ENCODE results near the gene MAPK1.

Gene MAPK1

GRCh38 chr22:21832291-21833290 lies 34.9 kb downstream of the MAPK1 start:
- H3K4me3 ChIP-seq (ENCODE audit: low read length): no peak overlapping the region
- peaks cover 16% of the 10 kb centered on the region for H3K4me1 ChIP-seq (ENCODE audit: low read length)
- H3K4me2 ChIP-seq (ENCODE audit: low read length): no peak overlapping the region
- TF ChIP-seq CTCF (IDR thresholded peaks at IDR 0.05; ENCODE audit: low read depth, low read length): no peak
- no peak for TF ChIP-seq EZH2phosphoT487 (IDR thresholded peaks at IDR 0.05; ENCODE audit: low read depth)
- H3K9ac ChIP-seq (ENCODE audit: low read length): no peak overlapping the region
- no peaks in the 10 kb centered on the region for H3K27me3 ChIP-seq (ENCODE audit: low read depth, low read length)
- peaks cover 8% of the 10 kb centered on the region for H3K36me3 ChIP-seq (replicated peaks; ENCODE audit: low read depth, low read length)
- peaks cover 97% of the 10 kb centered on the region for H3K79me2 ChIP-seq (ENCODE audit: low read length)
- no peak overlapping the region for H2AFZ ChIP-seq (ENCODE audit: low read depth, low read length)
- no peaks in the 10 kb centered on the region for H3K9me3 ChIP-seq (ENCODE audit: insufficient read depth, low read length)
- no peak overlapping the region for H3K27ac ChIP-seq (ENCODE audit: low read length)
- peaks cover 88% of the 10 kb centered on the region for H4K20me1 ChIP-seq (ENCODE audit: insufficient read depth, low read length)

GRCh38 chr22:21829523-21829922 lies 37.9 kb downstream of the MAPK1 start:
- Histone ChIP-seq H3K79me2 (ENCODE audit: low read length) (peaks cover 98% of the 10 kb centered on the region), H3K9me3 (ENCODE audit: insufficient read depth, low read length) (no peaks in the 10 kb centered on the region), H4K20me1 (ENCODE audit: insufficient read depth, low read length) (peaks cover 89% of the 10 kb centered on the region), H3K4me2 (ENCODE audit: low read length) (no peak overlapping the region), H3K9ac (ENCODE audit: low read length) (no peak overlapping the region), H3K4me3 (ENCODE audit: low read length) (no peak overlapping the region), H3K27me3 (ENCODE audit: low read depth, low read length) (no peaks in the 10 kb centered on the region), H2AFZ (ENCODE audit: low read depth, low read length) (no peak overlapping the region), H3K36me3 (replicated peaks; ENCODE audit: low read depth, low read length) (peaks cover 8% of the 10 kb centered on the region), H3K4me1 (ENCODE audit: low read length) (peaks cover 2% of the 10 kb centered on the region), H3K27ac (ENCODE audit: low read length) (no peak overlapping the region)
- TF ChIP-seq CTCF (IDR thresholded peaks at IDR 0.05; ENCODE audit: low read depth, low read length) (no peak), EZH2phosphoT487 (IDR thresholded peaks at IDR 0.05; ENCODE audit: low read depth) (no peak)

GRCh38 chr22:21828268-21828638 lies 39.2 kb downstream of the MAPK1 start:
- Histone ChIP-seq H3K4me3 (ENCODE audit: low read length) (no peak overlapping the region), H3K4me1 (ENCODE audit: low read length) (no peaks in the 10 kb centered on the region), H3K9me3 (ENCODE audit: insufficient read depth, low read length) (no peaks in the 10 kb centered on the region), H3K27ac (ENCODE audit: low read length) (no peak overlapping the region), H3K79me2 (ENCODE audit: low read length) (peaks cover 99% of the 10 kb centered on the region), H3K36me3 (replicated peaks; ENCODE audit: low read depth, low read length) (peaks cover 8% of the 10 kb centered on the region), H4K20me1 (ENCODE audit: insufficient read depth, low read length) (peaks cover 96% of the 10 kb centered on the region), H3K27me3 (ENCODE audit: low read depth, low read length) (no peaks in the 10 kb centered on the region), H3K4me2 (ENCODE audit: low read length) (no peak overlapping the region), H2AFZ (ENCODE audit: low read depth, low read length) (no peak overlapping the region), H3K9ac (ENCODE audit: low read length) (no peak overlapping the region)
- TF ChIP-seq CTCF (IDR thresholded peaks at IDR 0.05; ENCODE audit: low read depth, low read length): no peak
- no peak for TF ChIP-seq EZH2phosphoT487 (IDR thresholded peaks at IDR 0.05; ENCODE audit: low read depth)

GRCh38 chr22:21827628-21828267 lies 39.7 kb downstream of the MAPK1 start:
- Histone ChIP-seq H3K27me3 (ENCODE audit: low read depth, low read length) (no peaks in the 10 kb centered on the region), H3K9ac (ENCODE audit: low read length) (no peak overlapping the region), H3K4me2 (ENCODE audit: low read length) (no peak overlapping the region), H3K79me2 (ENCODE audit: low read length) (peaks cover 99% of the 10 kb centered on the region), H4K20me1 (ENCODE audit: insufficient read depth, low read length) (peaks cover 96% of the 10 kb centered on the region), H3K4me3 (ENCODE audit: low read length) (no peak overlapping the region), H3K36me3 (replicated peaks; ENCODE audit: low read depth, low read length) (peaks cover 4% of the 10 kb centered on the region), H3K9me3 (ENCODE audit: insufficient read depth, low read length) (no peaks in the 10 kb centered on the region), H2AFZ (ENCODE audit: low read depth, low read length) (no peak overlapping the region), H3K27ac (ENCODE audit: low read length) (no peak overlapping the region), H3K4me1 (ENCODE audit: low read length) (no peaks in the 10 kb centered on the region)
- no peak for TF ChIP-seq CTCF (IDR thresholded peaks at IDR 0.05; ENCODE audit: low read depth, low read length)
- no peak for TF ChIP-seq EZH2phosphoT487 (IDR thresholded peaks at IDR 0.05; ENCODE audit: low read depth)
